ENCODE measurements around the gene COPA.

The COPA gene

DNA sequence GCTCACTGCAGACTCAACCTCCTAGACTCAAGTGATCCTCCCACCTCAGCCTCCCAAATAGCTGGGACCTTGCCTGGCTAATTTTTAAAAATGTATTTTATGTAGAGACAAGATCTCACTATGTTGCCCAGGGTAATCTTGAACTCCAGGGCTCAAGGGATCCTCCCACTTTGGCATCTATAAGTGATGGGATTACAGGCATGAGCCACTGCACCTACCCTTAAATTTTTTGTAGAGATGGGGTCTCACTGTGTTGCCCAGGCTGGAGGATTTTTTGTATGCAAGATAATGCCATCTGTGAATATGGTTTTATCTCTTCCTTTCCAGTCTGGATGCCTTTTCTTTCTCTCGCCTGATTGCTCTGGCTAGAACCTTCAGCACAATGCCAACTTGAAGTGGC lies 72.0 kb downstream of the COPA start:
- no peak for DNase-seq (ENCODE audit: low read depth, low spot score)

GRCh38 chr1:160267284-160267991 lies 75.6 kb downstream of the COPA start:
- no peak for DNase-seq (ENCODE audit: low read depth, low spot score)

GRCh38 chr1:160264795-160265307 lies 78.2 kb downstream of the COPA start:
- DNase-seq (ENCODE audit: low read depth, low spot score): no peak

GRCh38 chr1:160261893-160262794 lies 80.9 kb downstream of the COPA start, which contains the start of gene DCAF8:
TSS of gene DCAF8 (minus strand) at chr1:160262549. CDS start at chr1:160244008, 18,541 bp downstream.
- DNase-seq (ENCODE audit: low read depth, low spot score): peak; percentile 95

GRCh38 chr1:160261556-160261892 lies 81.5 kb downstream of the COPA start:
- no peak for DNase-seq (ENCODE audit: low read depth, low spot score)

DNA sequence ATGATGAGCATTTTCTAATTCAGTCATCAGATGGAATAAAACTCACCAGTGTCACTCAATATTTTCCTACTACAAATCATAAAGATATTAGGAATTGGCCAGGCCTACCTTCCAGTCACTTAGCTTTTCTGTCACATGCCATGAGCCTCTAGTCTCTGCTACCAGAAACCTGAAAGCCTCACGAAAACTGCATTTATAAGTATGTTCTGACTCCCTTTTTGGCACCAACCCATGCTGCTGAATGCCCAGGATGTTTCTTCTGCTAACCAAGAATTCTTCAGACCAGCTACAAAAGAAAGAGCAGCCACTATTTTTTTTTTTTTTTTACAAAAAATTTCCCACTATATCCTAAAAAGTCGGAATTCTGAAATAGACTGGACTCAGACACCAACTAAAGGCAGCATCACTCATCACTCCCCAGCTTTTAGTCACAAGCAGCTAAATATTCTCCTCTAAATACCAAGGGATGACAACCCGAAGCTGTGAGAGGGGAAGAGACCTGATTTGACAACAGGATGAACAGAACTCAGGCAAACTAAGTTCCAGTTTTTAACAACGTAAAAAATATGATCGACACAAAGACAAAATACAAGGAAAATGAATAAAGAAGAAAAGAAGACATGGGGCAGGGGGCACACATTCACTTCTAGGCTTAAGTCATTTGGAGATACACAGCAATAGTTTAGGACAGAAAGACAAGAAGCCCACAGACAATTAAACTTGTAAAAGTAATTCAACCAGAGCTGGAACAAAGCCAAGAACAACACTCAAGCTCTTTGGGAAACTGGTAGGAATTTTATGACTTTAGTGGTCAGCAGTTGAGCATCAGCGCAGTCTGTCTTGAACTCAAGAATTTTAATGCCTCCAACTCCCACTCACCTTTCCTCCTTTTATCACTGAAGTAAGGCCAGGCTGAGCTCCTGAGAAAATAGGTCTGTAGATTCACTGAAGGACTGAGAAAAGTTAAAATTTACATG lies 82.4 kb downstream of the COPA start:
- DNase-seq (ENCODE audit: low read depth, low spot score): peak; percentile 66

GRCh38 chr1:160258177-160258798 lies 84.8 kb downstream of the COPA start:
- no peak for DNase-seq (ENCODE audit: low read depth, low spot score)

DNA sequence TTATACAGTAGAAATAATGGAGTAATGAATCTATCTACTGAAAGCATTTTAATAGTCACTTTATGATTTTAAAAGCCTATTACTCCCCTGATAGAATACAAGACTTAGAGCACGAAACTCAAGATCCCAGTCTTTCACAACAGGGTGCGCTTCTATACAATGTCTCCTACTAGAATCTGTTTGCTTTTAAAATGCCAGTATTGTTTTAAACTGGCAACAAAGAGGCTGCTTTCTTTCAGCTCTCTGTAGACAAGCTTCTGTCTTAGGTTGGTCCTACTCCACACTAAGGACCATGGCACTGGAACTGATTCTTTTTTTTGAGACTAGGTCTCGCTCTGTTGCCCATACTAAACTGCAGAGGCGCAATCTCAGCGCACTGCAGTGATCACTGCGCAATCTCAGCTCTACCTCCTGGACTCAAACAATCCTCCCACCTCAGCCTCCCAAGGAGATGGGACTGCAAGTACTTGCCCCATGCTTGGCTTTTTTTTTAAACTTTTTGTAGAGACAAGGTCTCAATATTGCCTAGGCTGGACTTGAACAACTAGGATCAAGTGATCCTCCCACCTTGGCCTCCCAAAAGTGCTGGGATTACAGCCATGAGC lies 85.5 kb downstream of the COPA start:
- no peak for DNase-seq (ENCODE audit: low read depth, low spot score)

DNA sequence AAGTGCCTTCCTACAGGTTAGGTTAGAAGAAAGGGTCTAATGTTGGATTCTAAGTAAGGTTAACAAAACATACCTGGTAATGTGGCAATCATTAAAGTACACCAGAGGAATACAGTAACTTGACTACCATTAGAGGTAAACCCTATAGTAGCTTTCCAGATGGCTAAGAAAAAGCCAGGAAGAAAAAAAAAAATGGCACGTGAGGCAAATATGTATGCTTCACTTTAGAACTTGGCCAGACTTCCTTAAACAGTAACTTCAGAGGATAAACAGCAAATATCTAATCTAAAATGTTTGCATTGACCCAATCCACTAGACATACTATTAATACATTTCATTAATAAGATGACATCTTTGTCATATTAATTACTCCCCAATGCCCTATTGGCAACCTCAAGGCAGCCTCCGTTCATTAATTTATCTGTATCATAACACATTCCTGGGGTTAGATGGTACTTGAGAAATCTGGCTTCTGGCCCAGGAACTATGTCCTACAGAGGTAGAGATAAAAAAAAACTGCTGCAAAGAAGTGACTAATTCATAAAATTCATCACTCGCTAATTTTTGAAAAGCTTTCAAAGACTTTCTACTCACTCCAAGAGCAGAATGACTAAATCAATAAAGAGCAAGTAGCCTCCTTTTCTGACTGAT lies 86.5 kb downstream of the COPA start:
- no peak for DNase-seq (ENCODE audit: low read depth, low spot score)

- no peak for DNase-seq (ENCODE audit: low read depth, low spot score)
Measured at GRCh38 chr1:160255781-160256300, 87.2 kb downstream of the COPA start.

GRCh38 chr1:160251687-160252526 lies 91.1 kb downstream of the COPA start:
- no peak for DNase-seq (ENCODE audit: low read depth, low spot score)

GRCh38 chr1:160251011-160251410 lies 92.0 kb downstream of the COPA start:
- no peak for DNase-seq (ENCODE audit: low read depth, low spot score)

DNA sequence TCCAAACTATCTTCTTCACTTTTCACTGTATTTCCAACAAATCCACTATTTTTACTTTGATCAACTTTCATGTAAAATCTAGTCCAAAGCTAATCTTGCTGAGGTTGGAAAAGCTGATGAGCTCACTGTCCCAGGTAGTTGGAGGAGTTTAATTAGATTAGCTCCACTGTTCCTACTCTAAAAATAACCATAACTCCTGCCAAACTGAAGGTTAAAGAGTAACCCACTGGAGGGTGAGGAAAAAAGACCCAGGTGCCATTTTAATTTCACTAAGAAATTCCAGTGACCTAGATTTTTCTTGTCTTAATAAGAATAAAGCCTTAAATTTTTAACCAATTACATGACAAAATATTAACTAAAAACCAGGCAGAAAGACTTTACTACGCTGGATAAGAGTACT lies 96.0 kb downstream of the COPA start:
- no peak for DNase-seq (ENCODE audit: low read depth, low spot score)

GRCh38 chr1:160245434-160245833 lies 97.6 kb downstream of the COPA start:
- no peak for DNase-seq (ENCODE audit: low read depth, low spot score)

DNA sequence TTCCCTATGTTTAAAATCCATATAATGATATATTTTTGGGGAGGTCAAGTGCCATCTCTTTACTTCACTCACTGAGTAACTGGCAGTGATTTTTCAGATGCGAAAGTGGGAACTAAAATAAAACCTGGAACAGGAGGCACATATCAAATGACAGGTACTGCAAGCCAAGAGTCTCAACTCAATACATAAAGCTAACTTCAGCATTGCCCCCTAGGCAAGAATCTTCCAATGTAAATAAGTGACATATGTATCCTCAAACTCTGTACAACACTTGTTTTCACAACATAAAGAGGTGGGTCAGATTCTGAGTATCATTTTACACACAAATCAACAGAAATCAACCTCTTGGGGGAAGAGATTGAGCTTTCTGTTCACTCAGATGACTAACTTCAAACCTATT lies 98.8 kb downstream of the COPA start:
- DNase-seq (ENCODE audit: low read depth, low spot score): no peak

- no peak for DNase-seq (ENCODE audit: low read depth, low spot score)
Measured at GRCh38 chr1:160243767-160244166, 99.3 kb downstream of the COPA start.

- DNase-seq (ENCODE audit: low read depth, low spot score): no peak
Measured at GRCh38 chr1:160239582-160240299, 103.3 kb downstream of the COPA start.

All from smooth muscle cell of the brain vasculature (primary cell).